Testis (tissue), 3 donors: Measurements from ENCODE around the gene PET100. TPM values are rescaled to one million over a fixed set of nuclear protein-coding genes. Genes with fewer than 3 reads are reported as not detected.

Experiments
- DNase-seq: peaks from one replicate; pipeline ENCODE4 v3.0.0-alpha.2; 2019
- H3K27ac ChIP-seq, 2 donors: fragments of 200-600 bp; sonication (generic); one replicate each; pipeline ENCODE4 v1.5.1; 2019
- H3K27me3 ChIP-seq: fragments of 200-600 bp; sonication (generic); one replicate; pipeline ENCODE4 v1.5.1; 2019
- H3K36me3 ChIP-seq: fragments of 200-600 bp; sonication (generic); one replicate; pipeline ENCODE4 v1.5.1; 2017; ENCODE audit warnings: low read depth; ENCODE audit errors: missing control alignments
- H3K4me1 ChIP-seq: fragments of 200-600 bp; sonication (generic); one replicate; pipeline ENCODE4 v1.5.1; 2019
- H3K4me3 ChIP-seq, 2 donors: fragments of 200-600 bp; sonication (generic); one replicate each; pipeline ENCODE4 v1.5.1; 2017 to 2019
- H3K9me3 ChIP-seq: fragments of 200-600 bp; sonication (generic); one replicate; pipeline ENCODE4 v1.5.1; 2017
- CTCF ChIP-seq, 3 experiments: fragments of 450-650 bp in 2 of 3; fragments of 200-600 bp in 1 of 3; sonication (generic) in 1 of 3; IDR thresholded peaks; one replicate each; pipeline ENCODE4 v1.5.1; 2016 to 2019; ENCODE audit warnings: antibody characterized with exemption in 3 of 3, mild to moderate bottlenecking in 2 of 3, moderate library complexity in 1 of 3
- POLR2A ChIP-seq: fragments of 450-650 bp; IDR thresholded peaks from one replicate; pipeline ENCODE4 v1.6.1; 2017; ENCODE audit warnings: antibody characterized with exemption, mild to moderate bottlenecking, moderate library complexity
- WGBS, 2 donors: methylation state at CpG; one replicate each; pipeline ENCODE4 v1.1.5; 2018; 5-methylcytosine and 5-hydroxymethylcytosine counted together
- intact Hi-C: fragments of 100-400 bp; cut with DNase I; formaldehyde crosslinking; loops from one replicate; pipeline ENCODE4 v1.15.1; 2023; ENCODE audit warnings: low total_unique reads
- polyA plus RNA-seq: library from polyadenylated mRNA; stranded (reverse); fragments of 350-450 nt; fragmentation: Illumina TruSeq; extraction: RNeasy Lipid Tissue Mini Kit (QIAGEN cat#74804); gene quantifications from one replicate; pipeline ENCODE4 v1.2.3, GENCODE V29; 2014; ENCODE audit warnings: low read depth, low replicate concordance; ENCODE audit not compliant: insufficient read depth
- total RNA-seq, 2 donors: library from RNA; depleted of rRNA; stranded (reverse); fragments of >200 nt; gene quantifications; one replicate each; pipeline ENCODE4 v1.2.3, GENCODE V29; 2016

PET100 gene
- total and polyA plus RNA-seq, 3 donors from 2014 or later: 25.3 to 64.0 (median 26.9) TPM

- Histone ChIP-seq H3K9me3 (no peaks in the 10 kb centered on the region), H3K4me3 (peak overlapping the region; percentile 5 to 31), H3K27me3 (no peaks in the 10 kb centered on the region), H3K27ac (no peak overlapping the region), H3K36me3 (no peaks in the 10 kb centered on the region), H3K4me1 (peaks cover 33% of the 10 kb centered on the region)
- no peak for TF ChIP-seq POLR2A
- no peak for TF ChIP-seq CTCF (IDR thresholded peaks at IDR 0.05)
- 63 to 68% methylated on average over 11 to 17 of the region's 17 CpGs for WGBS, 2 donors
- DNase-seq: no peak
- intact Hi-C loops: no loop called here
Observed at GRCh38 chr19:7606289-7606688, 23.3 kb upstream of the PET100 start.

GRCh38 chr19:7607212-7607873, 22.2 kb upstream of the PET100 start:
- Histone ChIP-seq H3K4me1 (peaks cover 29% of the 10 kb centered on the region), H3K9me3 (no peaks in the 10 kb centered on the region), H3K27ac (no peak overlapping the region), H3K36me3 (no peaks in the 10 kb centered on the region), H3K27me3 (no peaks in the 10 kb centered on the region), H3K4me3 (no peak overlapping the region)
- intact Hi-C loops: no loop called here
- 71 to 74% methylated on average over 5 to 9 of the region's 10 CpGs for WGBS, 2 donors
- DNase-seq: no peak
- TF ChIP-seq CTCF (IDR thresholded peaks at IDR 0.05) (no peak), POLR2A (no peak)

- no peak for DNase-seq
- no peaks in the 10 kb centered on the region for H3K9me3 ChIP-seq
- H3K4me3 ChIP-seq: no peak overlapping the region
- no peak overlapping the region for H3K27ac ChIP-seq
- H3K4me1 ChIP-seq: peaks cover 25% of the 10 kb centered on the region
- no peaks in the 10 kb centered on the region for H3K36me3 ChIP-seq
- 81 to 86% methylated on average over 19 to 25 of the region's 25 CpGs for WGBS, 2 donors
- no peak for TF ChIP-seq POLR2A
- TF ChIP-seq CTCF (IDR thresholded peaks at IDR 0.05): no peak
- intact Hi-C loops: no loop called here
- no peaks in the 10 kb centered on the region for H3K27me3 ChIP-seq
Observed at GRCh38 chr19:7607874-7608560, 21.6 kb upstream of the PET100 start.

GRCh38 chr19:7610491-7611240, 18.9 kb upstream of the PET100 start:
- H3K27ac ChIP-seq: no peak overlapping the region
- peaks cover 14% of the 10 kb centered on the region for H3K4me1 ChIP-seq
- H3K36me3 ChIP-seq: no peaks in the 10 kb centered on the region
- no peak for DNase-seq
- TF ChIP-seq POLR2A: no peak
- TF ChIP-seq CTCF (IDR thresholded peaks at IDR 0.05): no peak
- no peaks in the 10 kb centered on the region for H3K9me3 ChIP-seq
- no peaks in the 10 kb centered on the region for H3K27me3 ChIP-seq
- 83 to 89% methylated on average over 14 to 29 of the region's 31 CpGs for WGBS, 2 donors
- intact Hi-C loops: no loop called here
- no peak overlapping the region for H3K4me3 ChIP-seq
